Suppressor macrophage treated with lipopolysaccharide for 4 hours (primary cell): ENCODE measurements around the gene POU2F1.
"Not testable (repeated sequence)": the region's sequence is repeated elsewhere in the genome, so short reads cannot be mapped to it uniquely, and the experiment has no call there.

Experiments
- DNase-seq: peaks from one replicate; pipeline ENCODE4 v3.0.0-alpha.2; 2020

Gene POU2F1

GRCh38 chr1:167276969-167277368 lies 56.3 kb downstream of the POU2F1 start:
- no peak for DNase-seq

GRCh38 chr1:167278497-167278896 lies 57.8 kb downstream of the POU2F1 start:
- DNase-seq = no peak

GRCh38 chr1:167280912-167281311 lies 60.2 kb downstream of the POU2F1 start:
- DNase-seq = no peak

- no peak for DNase-seq
Observed at GRCh38 chr1:167288390-167289074, 67.8 kb downstream of the POU2F1 start.

- DNase-seq = no peak
Observed at GRCh38 chr1:167289075-167289442, 68.4 kb downstream of the POU2F1 start.

GRCh38 chr1:167289966-167290365 lies 69.3 kb downstream of the POU2F1 start:
- no peak for DNase-seq

- no peak for DNase-seq
Observed at GRCh38 chr1:167291539-167292185, 71.0 kb downstream of the POU2F1 start.

- DNase-seq = no peak
Observed at GRCh38 chr1:167292216-167292615, 71.5 kb downstream of the POU2F1 start.

- peak; percentile 25 for DNase-seq
Observed at GRCh38 chr1:167293057-167293456, 72.4 kb downstream of the POU2F1 start.

- peak; percentile 43 for DNase-seq
Observed at GRCh38 chr1:167294528-167294927, 73.8 kb downstream of the POU2F1 start.

- peak; percentile 73 for DNase-seq
Observed at GRCh38 chr1:167297222-167298214, 76.8 kb downstream of the POU2F1 start.

GRCh38 chr1:167298325-167298724 lies 77.6 kb downstream of the POU2F1 start:
- DNase-seq = peak; percentile 28

- no peak for DNase-seq
Observed at GRCh38 chr1:167301355-167301754, 80.7 kb downstream of the POU2F1 start.

- no peak for DNase-seq
Observed at GRCh38 chr1:167304165-167304564, 83.5 kb downstream of the POU2F1 start.

GRCh38 chr1:167305059-167305705 lies 84.5 kb downstream of the POU2F1 start:
- no peak for DNase-seq

GRCh38 chr1:167305706-167306277 lies 85.1 kb downstream of the POU2F1 start:
- DNase-seq = no peak

- no peak for DNase-seq
Observed at GRCh38 chr1:167310732-167311131, 90.0 kb downstream of the POU2F1 start.

GRCh38 chr1:167312871-167313270 lies 92.2 kb downstream of the POU2F1 start:
- no peak for DNase-seq

- DNase-seq = no peak
Observed at GRCh38 chr1:167314671-167315070, 94.0 kb downstream of the POU2F1 start.

- DNase-seq = no peak
Observed at GRCh38 chr1:167317463-167317862, 96.8 kb downstream of the POU2F1 start.

- DNase-seq = not testable (repeated sequence)
Observed at GRCh38 chr1:167319206-167319605, 98.5 kb downstream of the POU2F1 start.

- no peak for DNase-seq
Observed at GRCh38 chr1:167322483-167322882, 101.8 kb downstream of the POU2F1 start.

- no peak for DNase-seq
Observed at GRCh38 chr1:167325151-167325550, 104.5 kb downstream of the POU2F1 start.
